ENCODE measurements around the gene FGFR1OP2. TPM values are rescaled to one million over a fixed set of nuclear protein-coding genes. Genes with fewer than 3 reads are reported as not detected.

Gene FGFR1OP2
- total RNA-seq, 4 donors from 2014 or later, result 45.8 to 74.8 (median 51.4) TPM

- no peak overlapping the region for H3K4me3 ChIP-seq
- H3K9me3 ChIP-seq, result no peaks in the 10 kb centered on the region
- WGBS, result 99% methylated on average over 4 of the region's 4 CpGs
- no peaks in the 10 kb centered on the region for H3K4me1 ChIP-seq
- no peak overlapping the region for H3K27ac ChIP-seq
- peaks cover 49% of the 10 kb centered on the region for H3K36me3 ChIP-seq
- H3K27me3 ChIP-seq, result no peaks in the 10 kb centered on the region
- no peak for TF ChIP-seq EP300 (IDR thresholded peaks at IDR 0.05)
- TF ChIP-seq, protein P1, sequence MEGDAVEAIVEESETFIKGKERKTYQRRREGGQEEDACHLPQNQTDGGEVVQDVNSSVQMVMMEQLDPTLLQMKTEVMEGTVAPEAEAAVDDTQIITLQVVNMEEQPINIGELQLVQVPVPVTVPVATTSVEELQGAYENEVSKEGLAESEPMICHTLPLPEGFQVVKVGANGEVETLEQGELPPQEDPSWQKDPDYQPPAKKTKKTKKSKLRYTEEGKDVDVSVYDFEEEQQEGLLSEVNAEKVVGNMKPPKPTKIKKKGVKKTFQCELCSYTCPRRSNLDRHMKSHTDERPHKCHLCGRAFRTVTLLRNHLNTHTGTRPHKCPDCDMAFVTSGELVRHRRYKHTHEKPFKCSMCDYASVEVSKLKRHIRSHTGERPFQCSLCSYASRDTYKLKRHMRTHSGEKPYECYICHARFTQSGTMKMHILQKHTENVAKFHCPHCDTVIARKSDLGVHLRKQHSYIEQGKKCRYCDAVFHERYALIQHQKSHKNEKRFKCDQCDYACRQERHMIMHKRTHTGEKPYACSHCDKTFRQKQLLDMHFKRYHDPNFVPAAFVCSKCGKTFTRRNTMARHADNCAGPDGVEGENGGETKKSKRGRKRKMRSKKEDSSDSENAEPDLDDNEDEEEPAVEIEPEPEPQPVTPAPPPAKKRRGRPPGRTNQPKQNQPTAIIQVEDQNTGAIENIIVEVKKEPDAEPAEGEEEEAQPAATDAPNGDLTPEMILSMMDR (IDR thresholded peaks at IDR 0.05), result no peak
- no peak for TF ChIP-seq POLR2A (IDR thresholded peaks at IDR 0.05)
- no peak for TF ChIP-seq POLR2AphosphoS5 (IDR thresholded peaks at IDR 0.05)
- DNase-seq (ENCODE audit: low spot score in 2 of 2), result no peak
Observed at GRCh38 chr12:26991826-26992225, 53.6 kb downstream of the FGFR1OP2 start.

DNA sequence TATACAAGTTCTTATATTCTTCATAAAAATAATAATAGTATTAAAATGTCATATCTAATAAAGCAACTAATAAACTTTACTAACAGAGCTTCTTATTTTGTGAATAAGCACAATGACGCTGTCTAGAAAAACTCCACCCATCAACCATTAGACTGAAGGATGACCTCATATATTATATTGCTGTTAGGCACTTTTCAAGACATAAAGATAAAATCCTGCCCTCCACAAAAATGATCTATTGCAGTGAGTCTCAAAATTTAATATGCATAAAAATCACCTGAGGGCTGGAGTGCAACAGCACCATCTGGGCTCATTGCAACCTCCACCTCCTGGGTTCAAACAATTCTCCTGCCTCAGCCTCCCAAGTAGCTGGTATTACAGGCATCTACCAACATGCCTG lies 55.8 kb downstream of the FGFR1OP2 start:
- H3K4me3 ChIP-seq, result no peak overlapping the region
- H3K9me3 ChIP-seq, result no peaks in the 10 kb centered on the region
- TF ChIP-seq POLR2A (IDR thresholded peaks at IDR 0.05) (no peak), EP300 (IDR thresholded peaks at IDR 0.05) (no peak), POLR2AphosphoS5 (IDR thresholded peaks at IDR 0.05) (no peak)
- TF ChIP-seq, protein P1 (IDR thresholded peaks at IDR 0.05), result no peak
- no peak for DNase-seq (ENCODE audit: low spot score in 2 of 2)
- H3K27ac ChIP-seq, result no peak overlapping the region
- no peaks in the 10 kb centered on the region for H3K27me3 ChIP-seq
- no peaks in the 10 kb centered on the region for H3K4me1 ChIP-seq
- WGBS, result 77% methylated on average over 1 of the region's 1 CpG
- H3K36me3 ChIP-seq, result peaks cover 59% of the 10 kb centered on the region

DNA sequence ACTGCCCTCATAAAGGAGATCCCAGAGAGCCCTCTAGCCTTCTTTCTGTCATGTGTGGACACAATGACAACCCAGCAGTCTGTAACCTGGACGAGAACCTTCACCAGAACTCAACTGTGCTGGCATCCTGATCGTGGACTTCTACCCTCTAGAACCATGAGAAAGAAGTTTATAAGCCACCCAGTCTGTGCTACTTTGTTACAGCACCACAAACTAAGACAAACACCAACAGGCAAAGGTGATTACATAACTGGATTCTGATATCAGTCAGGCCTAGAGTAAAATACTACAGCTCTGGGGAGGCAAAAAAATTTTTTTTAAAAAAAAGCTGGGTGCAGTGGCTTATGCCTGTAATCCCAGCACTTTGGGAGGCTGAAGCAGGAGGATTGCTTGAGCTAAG lies 57.4 kb downstream of the FGFR1OP2 start:
- Histone ChIP-seq H3K27me3 (no peaks in the 10 kb centered on the region), H3K4me1 (no peaks in the 10 kb centered on the region), H3K27ac (no peak overlapping the region), H3K4me3 (no peak overlapping the region), H3K9me3 (no peaks in the 10 kb centered on the region), H3K36me3 (peaks cover 45% of the 10 kb centered on the region)
- DNase-seq (ENCODE audit: low spot score in 2 of 2), result no peak
- TF ChIP-seq, protein P1 (IDR thresholded peaks at IDR 0.05), result no peak
- TF ChIP-seq EP300 (IDR thresholded peaks at IDR 0.05) (no peak), POLR2AphosphoS5 (IDR thresholded peaks at IDR 0.05) (no peak), POLR2A (IDR thresholded peaks at IDR 0.05) (no peak)
- WGBS, result 100% methylated on average over 2 of the region's 2 CpGs

- Histone ChIP-seq H3K4me3 (no peak overlapping the region), H3K4me1 (no peaks in the 10 kb centered on the region), H3K9me3 (no peaks in the 10 kb centered on the region), H3K27me3 (no peaks in the 10 kb centered on the region), H3K36me3 (peaks cover 44% of the 10 kb centered on the region), H3K27ac (no peak overlapping the region)
- 100% methylated on average over 2 of the region's 2 CpGs for WGBS
- no peak for TF ChIP-seq POLR2AphosphoS5 (IDR thresholded peaks at IDR 0.05)
- TF ChIP-seq POLR2A (IDR thresholded peaks at IDR 0.05), result no peak
- TF ChIP-seq, protein P1 (IDR thresholded peaks at IDR 0.05), result no peak
- no peak for DNase-seq (ENCODE audit: low spot score in 2 of 2)
Observed at GRCh38 chr12:26997003-26997402, 58.7 kb downstream of the FGFR1OP2 start.

DNA sequence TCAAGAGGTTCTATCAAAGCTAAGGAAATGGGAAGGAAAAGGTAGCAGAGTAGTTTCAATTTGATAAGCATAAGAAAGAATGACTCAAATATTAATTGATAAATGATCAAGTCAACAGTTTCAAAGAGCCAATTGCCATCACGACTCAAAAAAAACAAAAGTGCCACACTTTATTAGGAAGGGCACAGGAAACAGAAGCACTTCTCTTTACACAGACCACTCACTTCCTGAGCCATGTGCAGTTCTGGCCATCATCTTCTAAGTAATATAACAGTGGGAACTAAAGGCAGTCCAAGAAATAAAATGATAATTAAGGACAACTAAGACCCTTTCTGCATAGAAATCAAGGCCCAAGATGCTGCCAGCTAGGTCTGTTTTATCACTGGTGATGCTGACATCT lies 62.7 kb downstream of the FGFR1OP2 start:
- DNase-seq (ENCODE audit: low spot score in 2 of 2), result no peak
- peaks cover 16% of the 10 kb centered on the region for H3K36me3 ChIP-seq
- H3K4me3 ChIP-seq, result no peak overlapping the region
- H3K27me3 ChIP-seq, result no peaks in the 10 kb centered on the region
- peaks cover 5% of the 10 kb centered on the region for H3K4me1 ChIP-seq
- H3K27ac ChIP-seq, result no peak overlapping the region
- 67% methylated on average over 1 of the region's 1 CpG for WGBS
- TF ChIP-seq POLR2AphosphoS5 (IDR thresholded peaks at IDR 0.05), result no peak
- no peak for TF ChIP-seq EP300 (IDR thresholded peaks at IDR 0.05)
- no peak for TF ChIP-seq POLR2A (IDR thresholded peaks at IDR 0.05)
- TF ChIP-seq, protein P1 (IDR thresholded peaks at IDR 0.05), result no peak
- H3K9me3 ChIP-seq, result no peaks in the 10 kb centered on the region

Data from suprapubic skin (tissue), 4 donors.